COR-L47 (cell line): ENCODE data around the gene ARID1B.
A peak's percentile ranks its signal among the peaks of the same experiment; 100 is the strongest.

Source experiments
- DNase-seq: peaks from one replicate; lab custom pipeline; 2025; lab: John Stamatoyannopoulos, UW

ARID1B gene

GRCh38 chr6:157227202-157228166, 450.3 kb downstream of the ARID1B start:
- DNase-seq = peak; percentile 12

GRCh38 chr6:157228426-157229131, 451.4 kb downstream of the ARID1B start:
- peak; percentile 87 for DNase-seq

GRCh38 chr6:157229132-157229618, 452.0 kb downstream of the ARID1B start:
- peak; percentile 68 for DNase-seq

- DNase-seq = peak; percentile 89
Measured at GRCh38 chr6:157229713-157230112, 452.5 kb downstream of the ARID1B start.

- DNase-seq = no peak
Measured at GRCh38 chr6:157230910-157231309, 453.7 kb downstream of the ARID1B start.

- DNase-seq = no peak
Measured at GRCh38 chr6:157232161-157232895, 455.1 kb downstream of the ARID1B start.

GRCh38 chr6:157233156-157233555, 456.0 kb downstream of the ARID1B start:
- no peak for DNase-seq

GRCh38 chr6:157233686-157234085, 456.5 kb downstream of the ARID1B start:
- DNase-seq = no peak

GRCh38 chr6:157235600-157236039, 458.4 kb downstream of the ARID1B start:
- no peak for DNase-seq

- DNase-seq = no peak
Measured at GRCh38 chr6:157236040-157236725, 459.0 kb downstream of the ARID1B start.

GRCh38 chr6:157238346-157238745, 461.2 kb downstream of the ARID1B start:
- no peak for DNase-seq

- DNase-seq = no peak
Measured at GRCh38 chr6:157239148-157239547, 462.0 kb downstream of the ARID1B start.

GRCh38 chr6:157239671-157240058, 462.5 kb downstream of the ARID1B start:
- DNase-seq = no peak

- peak; percentile 11 for DNase-seq
Measured at GRCh38 chr6:157240059-157240959, 463.1 kb downstream of the ARID1B start.

GRCh38 chr6:157240960-157241311, 463.8 kb downstream of the ARID1B start:
- no peak for DNase-seq

GRCh38 chr6:157242791-157243190, 465.6 kb downstream of the ARID1B start:
- DNase-seq = no peak

- no peak for DNase-seq
Measured at GRCh38 chr6:157244175-157244574, 467.0 kb downstream of the ARID1B start.

GRCh38 chr6:157244780-157245179, 467.6 kb downstream of the ARID1B start:
- DNase-seq = no peak

- DNase-seq = no peak
Measured at GRCh38 chr6:157245436-157245835, 468.3 kb downstream of the ARID1B start.

GRCh38 chr6:157246048-157246630, 469.0 kb downstream of the ARID1B start:
- DNase-seq = no peak
